Heart right ventricle (tissue), 16 donors: Measurements from ENCODE around the gene TSEN15. TPM values are rescaled to one million over a fixed set of nuclear protein-coding genes. Genes with fewer than 3 reads are reported as not detected.

Experiments used
- ATAC-seq, 8 donors: fragments of 200-7000 bp; cut with Tn5 transposase; one replicate each; pipeline ENCODE4 v1.9.1; 2020; ENCODE audit warnings: mild to moderate bottlenecking in 8 of 8, moderate library complexity in 8 of 8, moderate number of reproducible peaks in 1 of 8
- DNase-seq, 2 donors: peaks; one replicate each; pipeline ENCODE4 v3.0.0-alpha.2; 2020
- H3K27ac ChIP-seq, 10 donors: fragments of 200-600 bp; sonication (generic) in 2 of 10; one replicate each; pipeline versions ENCODE4 v1.5.0 to v1.8.0; 2020 to 2022; ENCODE audit warnings: mild to moderate bottlenecking in 3 of 10
- H3K27me3 ChIP-seq, 7 donors: fragments of 200-600 bp; one replicate each; pipeline ENCODE4 v1.8.0; 2021 to 2022; ENCODE audit warnings: mild to moderate bottlenecking in 2 of 7
- H3K36me3 ChIP-seq, 9 donors: fragments of 200-600 bp; sonication (generic) in 1 of 9; one replicate each; pipeline versions ENCODE4 v1.5.0 to v1.8.0; 2020 to 2022; ENCODE audit warnings: mild to moderate bottlenecking in 2 of 9
- H3K4me1 ChIP-seq, 9 donors: fragments of 200-600 bp; sonication (generic) in 1 of 9; one replicate each; pipeline versions ENCODE4 v1.5.0 to v1.8.0; 2020 to 2022; ENCODE audit warnings: mild to moderate bottlenecking in 4 of 9
- H3K4me3 ChIP-seq, 10 donors: fragments of 200-600 bp; sonication (generic) in 2 of 10; one replicate each; pipeline versions ENCODE4 v1.5.0 to v1.8.0; 2020 to 2022; ENCODE audit warnings: mild to moderate bottlenecking in 7 of 10, moderate library complexity in 2 of 10
- H3K9me3 ChIP-seq, 11 donors: fragments of 200-600 bp in 10 of 11; sonication (generic) in 2 of 11; one replicate each; pipeline versions ENCODE4 v1.5.0 to v1.8.0; 2013 to 2022; ENCODE audit warnings: mild to moderate bottlenecking in 2 of 11, control low read depth in 1 of 11, moderate library complexity in 1 of 11
- CTCF ChIP-seq, 9 donors: fragments of 200-600 bp; sonication (generic) in 2 of 9; IDR thresholded peaks; one replicate each; pipeline versions ENCODE4 v1.5.0 to v1.8.0; 2021 to 2022; ENCODE audit warnings: antibody characterized with exemption in 9 of 9, mild to moderate bottlenecking in 5 of 9, moderate library complexity in 1 of 9
- WGBS, 2 donors: extraction: QIAGEN DNeasy Blood & Tissue Kit; methylation state at CpG; one replicate each; pipeline ENCODE4 v1.1.7; 2013; ENCODE audit warnings: inconsistent platforms in 1 of 2; 5-methylcytosine and 5-hydroxymethylcytosine counted together
- intact Hi-C, 10 donors: fragments of 100-400 bp; cut with DNase I; formaldehyde crosslinking; loops; one replicate each; pipeline versions ENCODE4 v1.11.1 to v1.14.2; 2022
- polyA plus RNA-seq, 2 donors: library from polyadenylated mRNA; stranded (reverse); fragments of 200-250 nt; gene quantifications; one replicate each; pipeline ENCODE4 v1.2.3, GENCODE V29; 2013
- total RNA-seq, 10 donors: library from RNA; stranded (reverse); fragmentation: NEBNext Ultra II Directional in 3 of 10; extraction: Animal tissue kit (Norgen Biotek cat#: 25700) in 3 of 10; gene quantifications; one replicate each; pipeline versions ENCODE4 v1.2.1 to v1.2.4, GENCODE V29; 2021 to 2023
- donor health status: Arrhythmogenic right ventricular cardiomyopathy.
- donor health status: ischemic (EF 13 %, LVEDD 7.1; RV severe dilation, severe dysfunction).
- donor health status: healthy with polysubstance abuse.
- donor health status: DM: no; HTN: yes; CAD: no.
- donor health status: DM: no; HTN: no; CAD: no.
- donor health status: ischemic (EF 25% LVEDD 6.9; RV normal size, moderate dysfunction).
- donor health status: ischemic (EF 25% LVEDD 5.7; RV mildly dilated, moderate dysfunction).
- donor health status: healthy.
- donor health status: DM: yes; HTN: yes; CAD: no.
- donor health status: Ischemic cardiomyopathy.
- donor health status: ischemic (EF 35%, LVEDD 5.7; RV mildly dilated, moderate dysfunction).
- donor health status: nonischemic (EF 11% LVEDD 7.7; RV severe dilation, severe dysfunction).
- donor health status: DM: yes; HTN: yes; CAD: no.
- donor health status: PGD.
- donor health status: ischemic (EF 29% LVEDD 5.4; RV normal size, mild dysfunction).
- donor health status: nonischemic (EF 23%, LVEDD 6.1; RV moderate dilation, normal function).

Gene TSEN15
- total and polyA plus RNA-seq, 12 donors = 19.3 to 31.1 (median 25.2) TPM

GRCh38 chr1:184010788-184011187, 40.7 kb upstream of the TSEN15 start:
- DNase-seq (no peak), ATAC-seq (no peak)
- no peak overlapping the region for H3K4me3 ChIP-seq
- intact Hi-C loops = no loop called here
- peaks cover 0 to 2% (median 0%) of the 10 kb centered on the region in 11 donors for H3K9me3 ChIP-seq
- H3K27me3 ChIP-seq = no peaks in the 10 kb centered on the region
- H3K36me3 ChIP-seq = no peaks in the 10 kb centered on the region
- H3K27ac ChIP-seq = no peak overlapping the region
- TF ChIP-seq CTCF (IDR thresholded peaks at IDR 0.05) = no peak
- H3K4me1 ChIP-seq = no peaks in the 10 kb centered on the region
- WGBS, 2 donors = 71 to 91% methylated on average over 2 of the region's 2 CpGs

- Histone ChIP-seq H3K36me3 (no peaks in the 10 kb centered on the region), H3K4me3 (no peak overlapping the region), H3K4me1 (peaks cover 0 to 4% (median 0%) of the 10 kb centered on the region in 9 donors), H3K27me3 (no peaks in the 10 kb centered on the region), H3K27ac (no peak overlapping the region), H3K9me3 (peaks cover 0 to 2% (median 0%) of the 10 kb centered on the region in 11 donors)
- intact Hi-C loops = no loop called here
- TF ChIP-seq CTCF (IDR thresholded peaks at IDR 0.05) = no peak
- no peak for ATAC-seq
- DNase-seq = no peak
These were observed 39.3 kb upstream of the TSEN15 start for GRCh38 chr1:184012187-184012586.

GRCh38 chr1:184014271-184014670, 37.3 kb upstream of the TSEN15 start:
- DNase-seq = no peak

GRCh38 chr1:184016169-184016568, 35.4 kb upstream of the TSEN15 start:
- intact Hi-C loops = no loop called here
- no peaks in the 10 kb centered on the region for H3K27me3 ChIP-seq
- H3K36me3 ChIP-seq = no peaks in the 10 kb centered on the region
- peaks cover 0 to 1% (median 0%) of the 10 kb centered on the region in 11 donors for H3K9me3 ChIP-seq
- H3K27ac ChIP-seq = no peak overlapping the region
- H3K4me3 ChIP-seq = no peak overlapping the region
- WGBS, 2 donors = 95 to 99% methylated on average over 2 of the region's 2 CpGs
- H3K4me1 ChIP-seq = peaks cover 0 to 10% (median 5%) of the 10 kb centered on the region in 9 donors
- no peak for ATAC-seq
- DNase-seq = no peak
- no peak for TF ChIP-seq CTCF (IDR thresholded peaks at IDR 0.05)

More at GRCh38 chr1:184014271-184014670, 37.3 kb upstream of the TSEN15 start:
- H3K36me3 ChIP-seq = no peaks in the 10 kb centered on the region
- peaks cover 0 to 2% (median 0%) of the 10 kb centered on the region in 11 donors for H3K9me3 ChIP-seq
- intact Hi-C loops = no loop called here
- H3K4me1 ChIP-seq = peaks cover 0 to 5% (median 0%) of the 10 kb centered on the region in 9 donors
- no peak for TF ChIP-seq CTCF (IDR thresholded peaks at IDR 0.05)
- ATAC-seq = no peak
- no peaks in the 10 kb centered on the region for H3K27me3 ChIP-seq
- H3K4me3 ChIP-seq = no peak overlapping the region
- WGBS, 2 donors = 82 to 88% methylated on average over 2 of the region's 2 CpGs
- peak overlapping the region in 1 of 10 donors; percentile 3 for H3K27ac ChIP-seq
